Nephron (organoid): ENCODE data around the gene CIDEA.

Source experiments
- H3K27ac Mint-ChIP-seq, 3 experiments: 2 replicates each; pipeline ENCODE4 v1.8.0; 2020; ENCODE audit warnings: mixed read lengths in 3 of 3, mild to moderate bottlenecking in 2 of 3, moderate library complexity in 1 of 3
- H3K27me3 Mint-ChIP-seq: 2 replicates; pipeline ENCODE4 v1.8.0; 2021; ENCODE audit warnings: low read depth, mild to moderate bottlenecking, moderate library complexity, mixed read lengths
- H3K36me3 Mint-ChIP-seq: 2 replicates; pipeline ENCODE4 v1.8.0; 2020; ENCODE audit warnings: low read depth, mixed read lengths
- H3K4me1 Mint-ChIP-seq: 2 replicates; pipeline ENCODE4 v1.8.0; 2020; ENCODE audit warnings: mixed read lengths
- H3K4me3 Mint-ChIP-seq, 3 experiments: 2 replicates each; pipeline ENCODE4 v1.8.0; 2020; ENCODE audit warnings: mild to moderate bottlenecking in 3 of 3, mixed read lengths in 3 of 3, moderate library complexity in 2 of 3
- H3K9me3 Mint-ChIP-seq: 2 replicates; pipeline ENCODE4 v1.8.0; 2020; ENCODE audit warnings: mixed read lengths
- TF ChIP-seq, protein P1 (sequence below), 3 experiments: fragments of 200-600 bp; sonication (generic); IDR thresholded peaks; one replicate each; pipeline ENCODE4 v1.5.0; 2021; ENCODE audit warnings: antibody characterized with exemption in 3 of 3; ENCODE audit not compliant: unreplicated experiment in 3 of 3

Gene CIDEA

DNA sequence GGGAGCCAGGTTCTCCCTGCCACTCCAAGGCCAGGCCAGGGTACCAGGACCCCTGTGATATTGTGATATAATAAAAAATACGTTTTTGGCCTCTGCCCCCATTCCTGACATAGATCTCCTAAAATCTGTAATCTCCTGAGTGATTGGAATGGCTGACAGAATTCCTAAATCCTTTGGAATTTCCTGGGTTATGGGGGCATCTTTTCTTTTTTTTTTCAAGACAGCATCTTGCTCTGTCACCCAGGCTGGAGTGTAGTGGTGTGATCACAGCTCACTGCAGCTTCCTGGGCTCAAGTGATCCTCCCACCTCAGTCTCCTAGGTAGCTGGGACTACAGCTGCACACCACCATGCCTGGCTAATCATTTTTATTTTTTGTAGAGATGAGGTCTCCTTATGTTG is 27.7 kb downstream of the CIDEA start:
- Mint-ChIP-seq H3K4me3 (peak overlapping the region in 1 of 3 experiments; percentile 12), H3K4me1 (peaks cover 50% of the 10 kb centered on the region), H3K27me3 (peaks cover 21% of the 10 kb centered on the region), H3K27ac (peak overlapping the region in 1 of 3 experiments; percentile 100), H3K36me3 (no peaks in the 10 kb centered on the region), H3K9me3 (no peaks in the 10 kb centered on the region)
- TF ChIP-seq, protein P1, sequence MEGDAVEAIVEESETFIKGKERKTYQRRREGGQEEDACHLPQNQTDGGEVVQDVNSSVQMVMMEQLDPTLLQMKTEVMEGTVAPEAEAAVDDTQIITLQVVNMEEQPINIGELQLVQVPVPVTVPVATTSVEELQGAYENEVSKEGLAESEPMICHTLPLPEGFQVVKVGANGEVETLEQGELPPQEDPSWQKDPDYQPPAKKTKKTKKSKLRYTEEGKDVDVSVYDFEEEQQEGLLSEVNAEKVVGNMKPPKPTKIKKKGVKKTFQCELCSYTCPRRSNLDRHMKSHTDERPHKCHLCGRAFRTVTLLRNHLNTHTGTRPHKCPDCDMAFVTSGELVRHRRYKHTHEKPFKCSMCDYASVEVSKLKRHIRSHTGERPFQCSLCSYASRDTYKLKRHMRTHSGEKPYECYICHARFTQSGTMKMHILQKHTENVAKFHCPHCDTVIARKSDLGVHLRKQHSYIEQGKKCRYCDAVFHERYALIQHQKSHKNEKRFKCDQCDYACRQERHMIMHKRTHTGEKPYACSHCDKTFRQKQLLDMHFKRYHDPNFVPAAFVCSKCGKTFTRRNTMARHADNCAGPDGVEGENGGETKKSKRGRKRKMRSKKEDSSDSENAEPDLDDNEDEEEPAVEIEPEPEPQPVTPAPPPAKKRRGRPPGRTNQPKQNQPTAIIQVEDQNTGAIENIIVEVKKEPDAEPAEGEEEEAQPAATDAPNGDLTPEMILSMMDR (IDR thresholded peaks at IDR 0.05; ENCODE audit: unreplicated experiment in 3 of 3): no peak

DNA sequence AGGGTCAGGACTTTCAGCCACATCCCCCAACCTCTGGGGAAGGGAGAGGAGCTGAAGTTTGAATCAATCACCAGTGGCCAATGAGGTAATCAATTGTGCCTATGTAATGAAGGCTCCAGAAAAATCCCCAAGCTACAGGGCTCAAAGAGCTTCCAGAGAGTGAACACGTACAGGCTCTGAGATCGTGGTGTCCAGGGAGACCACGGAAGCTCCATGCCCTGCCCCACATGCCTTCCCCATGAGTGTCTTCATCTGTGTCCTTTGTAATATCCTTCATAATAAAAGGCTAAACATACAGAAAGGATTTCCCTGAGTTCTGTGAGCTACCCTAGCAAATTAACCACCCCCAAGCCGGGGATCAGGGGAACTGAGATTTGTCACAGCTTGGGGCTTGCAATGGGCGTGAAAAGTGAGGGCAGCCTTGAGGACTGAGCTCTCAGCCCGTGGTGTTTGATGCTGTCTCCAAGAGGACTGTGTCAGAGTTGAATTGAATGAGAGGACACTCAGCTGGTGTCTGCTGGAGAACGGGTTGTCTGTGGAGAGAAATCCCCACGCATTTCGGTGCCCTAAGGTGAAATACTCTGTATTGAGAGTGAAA is 28.4 kb downstream of the CIDEA start:
- peaks cover 43% of the 10 kb centered on the region for H3K4me1 Mint-ChIP-seq
- peak overlapping the region in 2 of 3 experiments; percentile 53 to 100 for H3K27ac Mint-ChIP-seq
- peaks cover 24% of the 10 kb centered on the region for H3K27me3 Mint-ChIP-seq
- no peak overlapping the region for H3K4me3 Mint-ChIP-seq
- no peaks in the 10 kb centered on the region for H3K9me3 Mint-ChIP-seq
- TF ChIP-seq, protein P1 (IDR thresholded peaks at IDR 0.05; ENCODE audit: unreplicated experiment in 3 of 3): no peak
- no peaks in the 10 kb centered on the region for H3K36me3 Mint-ChIP-seq

GRCh38 chr18:12283256-12283655 is 29.1 kb downstream of the CIDEA start:
- Mint-ChIP-seq H3K27me3 (peaks cover 30% of the 10 kb centered on the region), H3K4me3 (no peak overlapping the region), H3K27ac (peak overlapping the region in 2 of 3 experiments; percentile 77 to 100), H3K9me3 (no peaks in the 10 kb centered on the region), H3K36me3 (no peaks in the 10 kb centered on the region), H3K4me1 (peaks cover 44% of the 10 kb centered on the region)
- TF ChIP-seq, protein P1 (IDR thresholded peaks at IDR 0.05; ENCODE audit: unreplicated experiment in 3 of 3): no peak

DNA sequence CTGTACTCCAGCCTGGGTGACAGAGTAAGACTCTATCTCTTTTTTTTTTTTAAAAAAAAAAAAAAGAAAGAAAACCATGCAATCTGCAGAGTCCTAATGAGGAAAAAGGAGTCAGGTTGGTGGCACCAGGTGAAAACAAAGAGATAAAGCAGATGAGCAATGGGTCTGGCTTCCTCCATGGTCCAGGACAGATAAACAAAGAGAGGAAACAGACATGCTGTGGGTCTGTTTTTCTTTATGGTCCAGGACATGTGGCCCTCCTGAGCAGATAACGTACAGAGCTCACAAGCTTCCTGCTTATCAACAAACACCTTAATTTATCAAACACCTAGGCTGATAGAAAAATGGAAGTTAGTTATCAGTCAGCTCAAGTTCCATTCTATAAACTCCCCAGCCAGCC is 29.5 kb downstream of the CIDEA start:
- Mint-ChIP-seq H3K9me3 (no peaks in the 10 kb centered on the region), H3K36me3 (no peaks in the 10 kb centered on the region), H3K27me3 (peaks cover 35% of the 10 kb centered on the region), H3K4me1 (peaks cover 44% of the 10 kb centered on the region), H3K27ac (peak overlapping the region in 2 of 3 experiments; percentile 24 to 35), H3K4me3 (no peak overlapping the region)
- TF ChIP-seq, protein P1 (IDR thresholded peaks at IDR 0.05; ENCODE audit: unreplicated experiment in 3 of 3): no peak

DNA sequence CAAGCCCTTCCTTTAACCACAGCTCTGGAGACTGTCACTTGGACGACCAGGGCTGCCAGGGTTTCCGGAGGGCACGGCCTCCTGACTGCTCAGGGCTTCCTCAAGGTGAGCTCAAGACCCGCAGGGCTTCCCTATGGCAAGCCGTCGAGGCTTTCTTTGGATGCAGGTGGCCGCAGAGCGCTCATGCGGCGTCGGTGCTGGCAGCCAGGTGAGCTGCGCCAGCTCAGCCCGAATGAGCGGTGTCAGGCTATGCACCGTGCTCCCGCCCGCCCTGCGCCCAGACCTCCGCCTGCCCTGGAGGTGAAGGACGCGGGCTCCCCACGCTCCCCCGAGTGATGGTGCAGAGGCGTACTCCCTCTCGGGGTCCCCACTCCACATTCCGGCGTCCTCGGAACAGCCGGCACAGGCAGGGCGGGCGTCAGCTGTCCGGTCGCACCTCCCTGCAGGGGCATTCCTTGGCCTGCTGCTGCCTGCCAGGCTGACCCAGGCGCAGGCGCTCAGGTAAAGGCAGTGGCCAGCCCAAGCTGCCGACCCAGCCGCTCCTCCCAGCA is 33.0 kb downstream of the CIDEA start:
- TF ChIP-seq, protein P1 (IDR thresholded peaks at IDR 0.05; ENCODE audit: unreplicated experiment in 3 of 3): no peak
- Mint-ChIP-seq H3K27ac (no peak overlapping the region), H3K4me3 (peak overlapping the region; percentile 83 to 86 (median 85)), H3K4me1 (peaks cover 41% of the 10 kb centered on the region), H3K36me3 (no peaks in the 10 kb centered on the region), H3K9me3 (no peaks in the 10 kb centered on the region), H3K27me3 (peaks cover 52% of the 10 kb centered on the region)
